ENCODE results near the gene BBS12. TPM values are rescaled to one million over a fixed set of nuclear protein-coding genes. Genes with fewer than 3 reads are reported as not detected.

The BBS12 gene
- total and polyA plus RNA-seq, 4 donors = 1.6 to 6.7 (median 3.1) TPM

- no peak for TF ChIP-seq CTCF (IDR thresholded peaks at IDR 0.05; ENCODE audit: control extremely low read depth, extremely low read depth)
- H3K27ac ChIP-seq (ENCODE audit: low read depth in 1 of 2, low read length in 1 of 2) = peak overlapping the region in 1 of 2 donors; percentile 6
- H3K9me3 ChIP-seq (ENCODE audit: control insufficient read depth in 4 of 4, insufficient read depth in 3 of 4, low read length in 3 of 4) = no peaks in the 10 kb centered on the region
- 85 to 92% methylated on average over 2 of the region's 2 CpGs for WGBS, 2 donors
- no peaks in the 10 kb centered on the region for H3K27me3 ChIP-seq (ENCODE audit: control insufficient read depth in 3 of 3, insufficient read depth in 3 of 3, low read length in 2 of 3)
- DNase-seq (peak in 1 of 3 donors; percentile 23), ATAC-seq (ENCODE audit: insufficient read depth, low FRiP score) (no peak)
- H3K9ac ChIP-seq (ENCODE audit: insufficient read depth in 1 of 2, low read length in 2 of 2) = no peak overlapping the region
- H3K36me3 ChIP-seq (ENCODE audit: control insufficient read depth in 4 of 4, insufficient read depth in 4 of 4, low read length in 4 of 4) = no peaks in the 10 kb centered on the region
- H3K4me3 ChIP-seq = no peak overlapping the region
- H3K4me1 ChIP-seq (ENCODE audit: control insufficient read depth in 5 of 5, insufficient read depth in 5 of 5, low read length in 5 of 5) = no peaks in the 10 kb centered on the region
Observed at GRCh38 chr4:122718281-122718680, 14.2 kb upstream of the BBS12 start.

GRCh38 chr4:122722256-122722655, 10.2 kb upstream of the BBS12 start:
- no peak for TF ChIP-seq CTCF (IDR thresholded peaks at IDR 0.05; ENCODE audit: control extremely low read depth, extremely low read depth)
- H3K27me3 ChIP-seq (ENCODE audit: control insufficient read depth in 3 of 3, insufficient read depth in 3 of 3, low read length in 2 of 3) = no peaks in the 10 kb centered on the region
- no peak overlapping the region for H3K4me3 ChIP-seq
- DNase-seq (no peak), ATAC-seq (ENCODE audit: insufficient read depth, low FRiP score) (no peak)
- no peak overlapping the region for H3K9ac ChIP-seq (ENCODE audit: insufficient read depth in 1 of 2, low read length in 2 of 2)
- no peaks in the 10 kb centered on the region for H3K9me3 ChIP-seq (ENCODE audit: control insufficient read depth in 4 of 4, insufficient read depth in 3 of 4, low read length in 3 of 4)
- WGBS, 2 donors = 92 to 100% methylated on average over 1 of the region's 1 CpG
- no peaks in the 10 kb centered on the region for H3K4me1 ChIP-seq (ENCODE audit: control insufficient read depth in 5 of 5, insufficient read depth in 5 of 5, low read length in 5 of 5)
- no peak overlapping the region for H3K27ac ChIP-seq (ENCODE audit: low read depth in 1 of 2, low read length in 1 of 2)
- H3K36me3 ChIP-seq (ENCODE audit: control insufficient read depth in 4 of 4, insufficient read depth in 4 of 4, low read length in 4 of 4) = no peaks in the 10 kb centered on the region

GRCh38 chr4:122728856-122729255, 3.6 kb upstream of the BBS12 start:
- 73 to 86% methylated on average over 1 of the region's 1 CpG for WGBS, 2 donors
- Histone ChIP-seq H3K9ac (ENCODE audit: insufficient read depth in 1 of 2, low read length in 2 of 2) (no peak overlapping the region), H3K4me3 (no peak overlapping the region), H3K27ac (ENCODE audit: low read depth in 1 of 2, low read length in 1 of 2) (no peak overlapping the region), H3K36me3 (ENCODE audit: control insufficient read depth in 4 of 4, insufficient read depth in 4 of 4, low read length in 4 of 4) (no peaks in the 10 kb centered on the region), H3K9me3 (ENCODE audit: control insufficient read depth in 4 of 4, insufficient read depth in 3 of 4, low read length in 3 of 4) (no peaks in the 10 kb centered on the region), H3K27me3 (ENCODE audit: control insufficient read depth in 3 of 3, insufficient read depth in 3 of 3, low read length in 2 of 3) (no peaks in the 10 kb centered on the region), H3K4me1 (ENCODE audit: control insufficient read depth in 5 of 5, insufficient read depth in 5 of 5, low read length in 5 of 5) (peaks cover 0 to 12% (median 4%) of the 10 kb centered on the region in 5 donors)
- ATAC-seq (ENCODE audit: insufficient read depth, low FRiP score) (no peak), DNase-seq (no peak)
- no peak for TF ChIP-seq CTCF (IDR thresholded peaks at IDR 0.05; ENCODE audit: control extremely low read depth, extremely low read depth)

GRCh38 chr4:122731676-122732075, 828 bp upstream of the BBS12 start:
- WGBS, 2 donors = 66 to 72% methylated on average over 2 of the region's 2 CpGs
- ATAC-seq (ENCODE audit: insufficient read depth, low FRiP score) (no peak), DNase-seq (no peak)
- no peaks in the 10 kb centered on the region for H3K27me3 ChIP-seq (ENCODE audit: control insufficient read depth in 3 of 3, insufficient read depth in 3 of 3, low read length in 2 of 3)
- no peak for TF ChIP-seq CTCF (IDR thresholded peaks at IDR 0.05; ENCODE audit: control extremely low read depth, extremely low read depth)
- H3K9me3 ChIP-seq (ENCODE audit: control insufficient read depth in 4 of 4, insufficient read depth in 3 of 4, low read length in 3 of 4) = no peaks in the 10 kb centered on the region
- H3K4me3 ChIP-seq = no peak overlapping the region
- no peaks in the 10 kb centered on the region for H3K36me3 ChIP-seq (ENCODE audit: control insufficient read depth in 4 of 4, insufficient read depth in 4 of 4, low read length in 4 of 4)
- peaks cover 0 to 13% (median 4%) of the 10 kb centered on the region in 5 donors for H3K4me1 ChIP-seq (ENCODE audit: control insufficient read depth in 5 of 5, insufficient read depth in 5 of 5, low read length in 5 of 5)
- no peak overlapping the region for H3K9ac ChIP-seq (ENCODE audit: insufficient read depth in 1 of 2, low read length in 2 of 2)
- peak overlapping the region in 1 of 2 donors; percentile 69 for H3K27ac ChIP-seq (ENCODE audit: low read depth in 1 of 2, low read length in 1 of 2)
